ENCODE measurements around the gene PRR14.

DNA sequence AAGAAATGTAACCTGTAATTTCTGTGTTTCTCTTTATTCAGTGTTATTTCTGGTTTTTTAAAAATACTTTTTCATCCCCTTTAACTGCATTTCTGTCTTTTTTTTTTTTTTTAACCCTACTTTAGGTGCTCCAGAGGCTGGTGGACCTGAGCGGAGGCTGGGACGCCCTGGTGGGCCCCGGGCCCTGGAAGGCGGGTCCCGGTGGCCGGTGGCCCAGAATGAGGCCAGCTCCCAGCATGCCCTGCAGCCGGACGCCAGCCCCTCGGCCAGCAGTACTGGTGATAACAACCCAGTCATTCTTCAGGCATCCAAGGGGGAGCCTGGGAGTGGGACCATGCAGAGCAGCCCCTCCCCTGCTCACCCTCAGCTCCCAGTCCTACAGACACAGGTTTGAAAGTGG is 49.7 kb downstream of the PRR14 start:
- TF ChIP-seq, protein P1, sequence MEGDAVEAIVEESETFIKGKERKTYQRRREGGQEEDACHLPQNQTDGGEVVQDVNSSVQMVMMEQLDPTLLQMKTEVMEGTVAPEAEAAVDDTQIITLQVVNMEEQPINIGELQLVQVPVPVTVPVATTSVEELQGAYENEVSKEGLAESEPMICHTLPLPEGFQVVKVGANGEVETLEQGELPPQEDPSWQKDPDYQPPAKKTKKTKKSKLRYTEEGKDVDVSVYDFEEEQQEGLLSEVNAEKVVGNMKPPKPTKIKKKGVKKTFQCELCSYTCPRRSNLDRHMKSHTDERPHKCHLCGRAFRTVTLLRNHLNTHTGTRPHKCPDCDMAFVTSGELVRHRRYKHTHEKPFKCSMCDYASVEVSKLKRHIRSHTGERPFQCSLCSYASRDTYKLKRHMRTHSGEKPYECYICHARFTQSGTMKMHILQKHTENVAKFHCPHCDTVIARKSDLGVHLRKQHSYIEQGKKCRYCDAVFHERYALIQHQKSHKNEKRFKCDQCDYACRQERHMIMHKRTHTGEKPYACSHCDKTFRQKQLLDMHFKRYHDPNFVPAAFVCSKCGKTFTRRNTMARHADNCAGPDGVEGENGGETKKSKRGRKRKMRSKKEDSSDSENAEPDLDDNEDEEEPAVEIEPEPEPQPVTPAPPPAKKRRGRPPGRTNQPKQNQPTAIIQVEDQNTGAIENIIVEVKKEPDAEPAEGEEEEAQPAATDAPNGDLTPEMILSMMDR (IDR thresholded peaks at IDR 0.05): no peak
- TF ChIP-seq POLR2A (IDR thresholded peaks at IDR 0.05) (no peak), POLR2AphosphoS5 (IDR thresholded peaks at IDR 0.05) (no peak), EP300 (IDR thresholded peaks at IDR 0.05) (no peak)

Data from gastroesophageal sphincter (tissue), 3 donors.